Endothelial cell of umbilical vein (primary cell): ENCODE results near the gene TRAPPC3.

Experiments
- EZH2 ChIP-seq: IDR thresholded peaks from 2 replicates; pipeline ENCODE4 v1.6.1; 2012; ENCODE audit warnings: borderline replicate concordance, low read depth, mild to moderate bottlenecking, moderate library complexity, low read length, inconsistent platforms; ENCODE audit not compliant: severe bottlenecking
- FOS ChIP-seq: IDR thresholded peaks from 2 replicates; pipeline ENCODE4 v1.6.1; 2011; ENCODE audit warnings: mild to moderate bottlenecking, low read length, moderate library complexity, borderline replicate concordance; ENCODE audit not compliant: insufficient read depth
- POLR2A ChIP-seq: IDR thresholded peaks from 2 replicates; pipeline ENCODE4 v1.6.1; 2012; ENCODE audit warnings: low read depth, mild to moderate bottlenecking, control low read depth, low read length
- POLR2AphosphoS5 ChIP-seq: IDR thresholded peaks from 2 replicates; pipeline ENCODE4 v1.6.1; 2012; ENCODE audit warnings: low read depth, mild to moderate bottlenecking, control low read depth, low read length, moderate library complexity; ENCODE audit not compliant: insufficient read depth
- TF ChIP-seq, protein P1 (sequence below), 2 donors: IDR thresholded peaks; 1 replicate in 1 of 2; 2 replicates in 1 of 2; pipeline ENCODE4 v1.5.1; 2011; ENCODE audit warnings: low read length in 2 of 2, mild to moderate bottlenecking in 2 of 2, moderate library complexity in 2 of 2, control low read depth in 1 of 2, inconsistent platforms in 1 of 2, low read depth in 1 of 2; ENCODE audit not compliant: insufficient read depth in 1 of 2; ENCODE audit errors: extremely low read depth in 1 of 2

DNA sequence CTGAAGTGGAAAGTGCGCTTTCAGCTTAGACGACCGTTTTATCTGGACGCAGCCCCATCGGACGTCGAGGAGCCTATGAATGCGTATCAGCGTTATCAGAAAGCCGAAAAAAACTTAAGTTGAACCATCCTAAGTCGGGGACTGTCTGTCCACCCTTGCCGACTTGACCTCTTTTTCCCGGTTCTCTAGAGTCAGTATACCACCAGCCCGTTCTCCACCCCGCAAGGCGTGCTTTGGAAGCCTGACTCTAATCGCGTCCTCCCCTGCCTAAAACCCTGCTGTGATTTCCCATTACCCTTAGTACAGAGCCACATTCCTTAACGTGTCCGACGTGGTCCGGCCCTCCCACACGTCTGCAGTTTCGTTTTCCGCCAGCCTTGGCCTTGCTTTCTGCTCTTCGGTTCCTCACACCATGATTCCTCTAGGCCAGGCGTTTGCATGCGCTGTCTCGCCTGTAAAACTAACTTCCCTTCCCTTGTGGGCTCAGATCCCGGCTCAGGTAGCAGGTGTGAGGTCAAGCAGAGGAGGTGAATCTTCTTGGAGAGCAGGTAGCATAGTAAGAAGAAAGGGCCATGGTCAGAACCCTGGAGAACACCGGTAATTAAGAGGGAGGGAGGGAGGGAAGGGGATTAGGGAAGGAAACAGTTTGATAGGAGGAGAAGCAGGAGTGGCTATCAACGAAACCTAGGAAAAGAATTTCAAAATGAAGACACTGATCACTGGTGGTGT lies 59.7 kb downstream of the TRAPPC3 start:
- TF ChIP-seq POLR2AphosphoS5 (no peak), FOS (no peak), POLR2A (no peak), EZH2 (no peak)
- TF ChIP-seq, protein P1, sequence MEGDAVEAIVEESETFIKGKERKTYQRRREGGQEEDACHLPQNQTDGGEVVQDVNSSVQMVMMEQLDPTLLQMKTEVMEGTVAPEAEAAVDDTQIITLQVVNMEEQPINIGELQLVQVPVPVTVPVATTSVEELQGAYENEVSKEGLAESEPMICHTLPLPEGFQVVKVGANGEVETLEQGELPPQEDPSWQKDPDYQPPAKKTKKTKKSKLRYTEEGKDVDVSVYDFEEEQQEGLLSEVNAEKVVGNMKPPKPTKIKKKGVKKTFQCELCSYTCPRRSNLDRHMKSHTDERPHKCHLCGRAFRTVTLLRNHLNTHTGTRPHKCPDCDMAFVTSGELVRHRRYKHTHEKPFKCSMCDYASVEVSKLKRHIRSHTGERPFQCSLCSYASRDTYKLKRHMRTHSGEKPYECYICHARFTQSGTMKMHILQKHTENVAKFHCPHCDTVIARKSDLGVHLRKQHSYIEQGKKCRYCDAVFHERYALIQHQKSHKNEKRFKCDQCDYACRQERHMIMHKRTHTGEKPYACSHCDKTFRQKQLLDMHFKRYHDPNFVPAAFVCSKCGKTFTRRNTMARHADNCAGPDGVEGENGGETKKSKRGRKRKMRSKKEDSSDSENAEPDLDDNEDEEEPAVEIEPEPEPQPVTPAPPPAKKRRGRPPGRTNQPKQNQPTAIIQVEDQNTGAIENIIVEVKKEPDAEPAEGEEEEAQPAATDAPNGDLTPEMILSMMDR (IDR thresholded peaks at IDR 0.05; ENCODE audit: extremely low read depth in 1 of 2, insufficient read depth in 1 of 2, low read depth in 1 of 2, low read length in 2 of 2), result no peak
